NK-92 treated with Interleukin-12 subunit alpha and Interleukin-12 subunit beta, amount 100 ng/mL, for 24 hours (cell line): ENCODE results near the gene KCND2.
"Not testable (repeated sequence)": the region's sequence is repeated elsewhere in the genome, so short reads cannot be mapped to it uniquely, and the experiment has no call there.

ENCODE experiments used
- DNase-seq: peaks from one replicate; lab custom pipeline; 2025; lab: John Stamatoyannopoulos, UW

Gene KCND2

DNA sequence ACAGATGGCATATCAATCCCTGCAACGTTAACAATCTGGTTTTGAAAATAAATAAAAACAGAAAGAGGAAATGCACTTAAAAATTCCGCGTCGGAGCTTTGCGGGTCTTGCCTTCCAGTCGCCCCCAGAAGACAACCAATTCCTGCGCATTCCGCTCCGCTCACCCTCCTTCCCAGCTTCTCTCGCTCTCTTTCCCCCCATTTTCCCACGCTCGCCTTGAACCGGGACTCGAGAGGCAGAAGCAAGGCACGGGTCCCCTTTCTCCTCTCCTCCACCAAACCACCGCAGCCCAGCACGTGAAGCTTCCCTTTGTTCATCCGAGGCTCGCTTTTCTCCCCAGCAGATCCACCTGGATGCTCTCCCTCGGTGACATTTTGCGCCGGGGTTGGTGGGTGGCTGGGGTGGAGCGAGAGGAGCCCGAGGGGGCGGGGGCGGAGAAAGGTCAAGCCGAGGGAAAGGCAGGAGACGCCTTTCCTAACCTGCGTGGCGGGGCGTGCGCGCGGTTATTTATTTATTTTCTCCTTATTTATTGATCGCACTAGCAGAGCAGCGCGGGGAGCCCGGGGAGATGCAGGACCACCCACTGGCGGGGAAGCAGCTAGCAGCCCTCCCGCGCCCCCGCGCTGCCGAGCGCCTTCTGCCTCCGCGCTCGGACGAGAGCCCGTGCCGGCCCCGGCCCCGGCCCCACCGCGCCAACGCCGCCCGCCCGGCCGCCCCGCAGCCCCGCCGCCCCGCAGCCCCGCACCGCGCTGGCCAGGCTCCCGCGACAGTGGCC, at the start of gene KCND2:
TSS of gene KCND2 (plus strand) at position 475 of the 775 bp plus-strand sequence.
- no peak for DNase-seq

DNA sequence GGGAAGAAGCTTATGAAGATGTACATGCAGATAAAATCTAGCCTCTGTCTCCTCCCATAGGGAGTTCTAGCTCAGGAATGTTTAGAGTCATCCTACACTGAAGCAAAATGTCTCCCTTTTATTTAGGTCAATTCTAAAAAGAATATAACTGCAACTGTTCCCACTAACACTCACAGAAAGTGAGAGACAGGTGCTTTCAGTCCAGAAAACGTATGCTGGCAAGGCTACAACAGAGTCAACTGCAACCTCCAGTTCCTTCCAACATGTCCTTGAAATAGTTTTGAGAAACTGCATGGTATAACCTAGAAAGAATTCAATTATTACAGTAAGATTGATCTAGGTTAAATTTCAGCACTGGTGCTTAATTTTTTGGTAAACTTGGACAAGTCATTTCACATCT, 46.8 kb upstream of the KCND2 start:
- no peak for DNase-seq

GRCh38 chr7:120227255-120227654, 45.7 kb upstream of the KCND2 start:
- DNase-seq: no peak

GRCh38 chr7:120229084-120229483, 43.9 kb upstream of the KCND2 start:
- DNase-seq: no peak

DNA sequence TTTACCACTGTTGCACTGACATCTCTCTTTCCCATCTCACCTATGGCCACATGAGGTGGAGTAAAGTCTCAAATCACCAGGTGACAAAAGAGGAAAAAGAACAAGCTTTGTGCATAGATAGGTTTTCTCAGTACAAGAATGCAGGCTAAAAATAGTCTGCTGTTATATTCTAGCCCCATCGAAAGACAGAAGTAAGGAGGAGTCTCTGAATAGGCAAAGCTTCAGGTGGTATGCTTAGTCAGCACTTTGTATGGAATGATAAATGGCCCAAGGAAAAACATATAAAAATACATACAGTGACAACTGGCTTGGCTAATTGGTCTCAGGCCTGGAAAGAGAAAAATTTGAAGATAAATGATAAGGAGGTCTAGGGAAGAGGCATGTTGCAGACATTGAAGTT, 39.6 kb upstream of the KCND2 start:
- no peak for DNase-seq

GRCh38 chr7:120240350-120240749, 32.6 kb upstream of the KCND2 start:
- not testable (repeated sequence) for DNase-seq

DNA sequence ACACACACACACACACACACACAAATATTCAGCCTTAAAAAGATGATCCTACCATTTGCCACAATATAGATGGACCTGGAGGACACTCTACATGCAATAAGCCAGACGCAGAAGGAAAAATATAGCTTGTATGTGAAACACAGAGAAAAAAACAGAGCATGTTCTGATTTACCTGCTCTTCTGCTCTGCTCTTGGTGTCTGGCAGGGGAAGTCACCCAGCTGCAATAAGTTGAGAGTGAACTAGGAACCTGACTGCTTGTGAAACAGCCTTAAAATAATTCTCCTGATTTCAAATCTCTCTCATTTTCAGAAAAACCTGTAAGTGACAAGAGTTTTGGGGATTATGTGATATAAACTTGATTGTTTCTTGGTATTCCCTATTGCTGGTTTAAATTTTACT, 31.0 kb upstream of the KCND2 start:
- DNase-seq: no peak

DNA sequence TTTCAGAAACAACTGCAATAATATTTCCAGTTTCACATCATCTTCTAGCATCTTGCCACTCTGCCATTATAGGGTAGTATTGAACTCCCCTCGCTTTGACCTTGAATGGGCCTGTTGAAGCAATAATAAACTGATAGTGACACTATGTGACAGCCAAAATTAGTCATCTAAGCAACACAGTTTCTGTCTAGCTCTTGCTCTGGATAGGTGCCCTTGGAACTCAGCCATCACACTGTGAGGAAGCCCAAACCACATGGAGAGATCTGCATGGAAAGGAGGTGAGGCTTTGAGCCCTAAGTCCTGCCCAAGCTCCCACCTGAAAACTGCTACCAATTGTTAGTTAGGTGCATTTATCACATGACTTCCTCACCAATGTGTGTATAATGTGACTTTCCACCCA, 18.1 kb upstream of the KCND2 start:
- no peak for DNase-seq

- DNase-seq: no peak
Measured at GRCh38 chr7:120256344-120257070, 16.5 kb upstream of the KCND2 start.

DNA sequence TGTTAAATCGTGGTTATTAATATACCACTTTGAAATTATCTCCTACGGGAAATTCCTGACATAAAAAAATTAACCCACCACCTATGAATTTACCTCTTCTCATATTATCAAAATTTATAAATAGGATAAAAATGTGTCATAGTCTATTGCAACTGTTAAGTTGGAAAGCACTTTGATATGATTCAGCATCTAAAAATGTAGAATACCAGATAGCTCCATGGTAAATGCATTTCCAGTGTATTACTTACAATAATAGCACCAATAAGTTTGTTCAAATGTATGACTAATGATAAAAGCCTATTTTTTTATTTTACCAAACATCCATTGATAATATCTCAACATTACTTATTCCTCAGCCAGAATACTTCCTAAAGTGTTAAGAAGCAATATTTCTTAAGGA, 13.6 kb upstream of the KCND2 start:
- DNase-seq: no peak

DNA sequence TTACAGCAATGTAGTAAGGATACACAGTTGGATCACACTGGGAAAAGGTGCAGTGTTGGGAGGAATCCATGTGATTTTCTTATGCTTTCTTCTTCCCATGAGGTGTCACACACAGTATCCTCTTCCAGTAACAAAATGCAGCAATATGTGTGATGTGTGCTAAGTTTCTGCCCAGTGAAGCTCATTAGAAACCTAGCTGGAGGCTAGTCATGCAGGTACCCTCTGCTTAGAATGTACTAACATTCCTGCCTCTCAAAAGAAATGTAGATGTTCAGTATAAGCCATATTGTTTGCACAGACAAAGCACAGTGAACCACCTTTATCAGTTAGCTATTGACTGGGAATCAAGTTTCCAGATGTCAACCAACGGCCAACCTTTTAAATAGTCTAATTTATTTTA, 12.9 kb upstream of the KCND2 start:
- no peak for DNase-seq

GRCh38 chr7:120272261-120272660, 714 bp upstream of the KCND2 start:
- DNase-seq: no peak

DNA sequence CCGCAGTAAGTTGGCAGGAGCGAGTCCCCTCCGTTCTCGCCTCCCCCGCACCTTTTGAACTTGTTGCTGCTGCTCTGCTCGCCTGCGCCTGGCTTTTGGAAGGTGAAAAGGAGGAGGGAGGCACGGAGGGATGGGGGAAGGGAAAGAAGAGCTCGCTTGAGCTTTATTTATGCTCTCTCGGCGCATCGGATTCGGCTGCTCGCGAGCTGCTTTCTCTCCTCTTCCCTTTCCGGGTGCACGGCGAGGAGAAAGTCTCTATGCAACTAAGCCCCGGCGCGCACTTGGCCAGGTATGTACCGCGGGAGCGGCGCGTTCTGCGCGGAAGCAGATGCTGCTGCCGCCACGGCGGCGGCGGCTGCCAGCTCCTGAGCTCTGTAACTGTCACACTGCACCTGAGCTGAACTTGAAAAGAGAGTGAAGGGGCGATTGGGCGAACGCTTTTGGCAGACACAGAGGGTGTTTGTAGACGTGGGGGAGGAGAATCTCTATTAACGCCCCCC, 551 bp downstream of the KCND2 start:
- DNase-seq: no peak

DNA sequence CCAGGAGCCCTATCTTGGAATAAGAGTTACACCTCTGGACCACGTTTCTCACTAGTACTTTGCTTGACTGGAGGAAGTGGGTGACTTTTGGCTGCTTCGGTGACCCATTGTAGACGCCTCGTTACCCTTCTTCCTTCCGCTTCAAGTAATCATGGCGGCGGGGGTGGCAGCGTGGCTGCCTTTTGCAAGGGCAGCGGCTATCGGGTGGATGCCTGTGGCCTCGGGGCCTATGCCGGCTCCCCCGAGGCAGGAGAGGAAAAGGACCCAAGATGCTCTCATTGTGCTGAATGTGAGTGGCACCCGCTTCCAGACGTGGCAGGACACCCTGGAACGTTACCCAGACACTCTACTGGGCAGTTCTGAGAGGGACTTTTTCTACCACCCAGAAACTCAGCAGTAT, 1.5 kb downstream of the KCND2 start:
- DNase-seq: no peak

DNA sequence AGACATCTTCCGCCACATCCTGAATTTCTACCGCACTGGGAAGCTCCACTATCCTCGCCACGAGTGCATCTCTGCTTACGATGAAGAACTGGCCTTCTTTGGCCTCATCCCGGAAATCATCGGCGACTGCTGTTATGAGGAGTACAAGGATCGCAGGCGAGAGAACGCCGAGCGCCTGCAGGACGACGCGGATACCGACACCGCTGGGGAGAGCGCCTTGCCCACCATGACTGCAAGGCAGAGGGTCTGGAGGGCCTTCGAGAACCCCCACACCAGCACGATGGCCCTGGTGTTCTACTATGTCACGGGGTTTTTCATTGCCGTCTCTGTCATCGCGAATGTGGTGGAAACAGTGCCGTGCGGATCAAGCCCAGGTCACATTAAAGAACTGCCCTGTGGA, 1.9 kb downstream of the KCND2 start:
- no peak for DNase-seq

- DNase-seq: no peak
Measured at GRCh38 chr7:120276720-120277119, 3.7 kb downstream of the KCND2 start.

- DNase-seq: no peak
Measured at GRCh38 chr7:120278773-120279172, 5.8 kb downstream of the KCND2 start.

DNA sequence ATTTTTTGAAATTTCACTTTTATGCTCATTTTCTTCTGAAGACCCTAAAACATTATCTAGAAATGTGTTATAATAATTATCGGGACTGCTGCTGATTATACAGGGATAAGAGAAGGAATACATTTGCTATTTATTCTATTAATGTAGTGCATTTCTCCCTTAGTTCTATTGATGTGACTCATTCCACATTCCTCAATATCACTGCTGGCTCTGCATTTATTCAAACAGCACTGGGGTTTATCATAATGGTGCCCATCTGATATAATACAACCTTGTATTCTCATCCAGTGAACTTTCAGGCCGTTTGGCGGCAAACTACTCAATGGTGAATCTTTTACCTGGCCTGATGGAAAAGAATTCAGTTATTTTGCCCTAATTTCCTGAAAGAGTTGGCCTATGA, 7.8 kb downstream of the KCND2 start:
- DNase-seq: no peak

GRCh38 chr7:120293027-120293426, 20.1 kb downstream of the KCND2 start:
- DNase-seq: no peak

DNA sequence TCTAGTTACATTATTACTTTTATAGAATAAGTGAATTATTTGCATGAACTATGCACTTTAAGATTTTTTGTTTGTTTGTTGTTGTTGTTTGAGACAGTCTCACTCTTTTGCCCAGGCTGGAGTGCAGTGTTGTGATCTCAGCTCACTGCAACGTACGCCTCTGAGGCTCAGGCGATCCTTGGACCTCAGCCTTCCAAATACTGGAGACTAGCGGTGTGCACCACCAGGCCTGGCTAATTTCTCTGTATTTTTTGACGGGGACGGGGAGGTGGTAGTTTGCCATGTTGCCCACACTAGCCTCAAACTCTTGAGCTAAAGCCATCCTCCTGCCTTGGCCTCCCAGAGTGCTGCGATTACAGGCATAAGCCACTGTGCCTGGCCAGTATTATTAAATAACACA, 29.2 kb downstream of the KCND2 start:
- DNase-seq: no peak

DNA sequence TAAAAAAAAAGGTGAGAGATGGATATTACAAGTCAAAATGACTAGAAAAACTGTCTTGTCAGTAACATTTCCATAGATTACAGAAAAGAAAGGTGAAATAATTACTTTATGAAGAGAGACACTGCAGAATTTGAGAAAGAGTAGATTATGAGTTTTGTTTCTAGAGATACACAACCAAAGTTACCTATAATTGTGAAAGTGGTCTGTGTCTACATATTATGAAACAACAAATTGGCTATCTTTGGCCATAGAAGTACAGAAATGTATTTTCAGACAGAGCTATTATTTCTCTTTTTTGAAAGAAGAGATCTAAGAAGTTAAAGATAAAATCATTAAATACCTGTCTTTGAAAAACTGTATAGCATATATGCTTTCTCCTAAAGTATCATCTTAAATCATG, 30.1 kb downstream of the KCND2 start:
- no peak for DNase-seq

GRCh38 chr7:120304674-120305073, 31.7 kb downstream of the KCND2 start:
- no peak for DNase-seq

- no peak for DNase-seq
Measured at GRCh38 chr7:120307991-120308545, 35.1 kb downstream of the KCND2 start.
